Stimulated activated CD8-positive, alpha-beta memory T cell treated with anti-CD3 and anti-CD28 coated beads, Interleukin-15, amount 100 ng/mL, for 48 hours (primary cell): Measurements from ENCODE around the gene PCNX2.
"Not testable (repeated sequence)": the region's sequence is repeated elsewhere in the genome, so short reads cannot be mapped to it uniquely, and the experiment has no call there.

Source experiments
- DNase-seq, 2 donors: peaks; one replicate each; pipeline ENCODE4 v3.0.0-alpha.2; 2020; ENCODE audit warnings: low read depth in 2 of 2

The PCNX2 gene

GRCh38 chr1:233224311-233224710 lies 71.2 kb downstream of the PCNX2 start:
- no peak for DNase-seq

GRCh38 chr1:233217832-233218231 lies 77.7 kb downstream of the PCNX2 start:
- no peak for DNase-seq

- DNase-seq, result no peak
Observed at GRCh38 chr1:233216009-233216408, 79.5 kb downstream of the PCNX2 start.

- no peak for DNase-seq
Observed at GRCh38 chr1:233215135-233215760, 80.3 kb downstream of the PCNX2 start.

- no peak for DNase-seq
Observed at GRCh38 chr1:233211595-233211994, 83.9 kb downstream of the PCNX2 start.

- DNase-seq, result no peak
Observed at GRCh38 chr1:233211106-233211505, 84.4 kb downstream of the PCNX2 start.

GRCh38 chr1:233209481-233209880 lies 86.0 kb downstream of the PCNX2 start:
- no peak for DNase-seq

- no peak for DNase-seq
Observed at GRCh38 chr1:233208687-233209086, 86.8 kb downstream of the PCNX2 start.

GRCh38 chr1:233197940-233198339 lies 97.6 kb downstream of the PCNX2 start:
- DNase-seq, result no peak

GRCh38 chr1:233193741-233194140 lies 101.8 kb downstream of the PCNX2 start:
- no peak for DNase-seq

GRCh38 chr1:233190987-233191386 lies 104.5 kb downstream of the PCNX2 start:
- no peak for DNase-seq

GRCh38 chr1:233189526-233189925 lies 106.0 kb downstream of the PCNX2 start:
- no peak for DNase-seq

GRCh38 chr1:233188061-233188460 lies 107.5 kb downstream of the PCNX2 start:
- DNase-seq, result no peak

GRCh38 chr1:233183226-233184020 lies 112.1 kb downstream of the PCNX2 start:
- no peak for DNase-seq

GRCh38 chr1:233182587-233182986 lies 112.9 kb downstream of the PCNX2 start:
- no peak for DNase-seq

GRCh38 chr1:233180641-233181364 lies 114.7 kb downstream of the PCNX2 start:
- no peak for DNase-seq

GRCh38 chr1:233179638-233180037 lies 115.9 kb downstream of the PCNX2 start:
- DNase-seq, result not testable (repeated sequence)

- no peak for DNase-seq
Observed at GRCh38 chr1:233172201-233172600, 123.3 kb downstream of the PCNX2 start.

GRCh38 chr1:233170741-233171140 lies 124.8 kb downstream of the PCNX2 start:
- DNase-seq, result no peak

- no peak for DNase-seq
Observed at GRCh38 chr1:233168384-233168783, 127.1 kb downstream of the PCNX2 start.

GRCh38 chr1:233166896-233167295 lies 128.6 kb downstream of the PCNX2 start:
- DNase-seq, result no peak

GRCh38 chr1:233163696-233164095 lies 131.8 kb downstream of the PCNX2 start:
- DNase-seq, result no peak

- DNase-seq, result no peak
Observed at GRCh38 chr1:233158322-233158721, 137.2 kb downstream of the PCNX2 start.
